ENCODE measurements around the gene AZGP1. TPM values are rescaled to one million over a fixed set of nuclear protein-coding genes. Genes with fewer than 3 reads are reported as not detected.
"Not testable (repeated sequence)": the region's sequence is repeated elsewhere in the genome, so short reads cannot be mapped to it uniquely, and the experiment has no call there.

Gene AZGP1
- total RNA-seq, 1 donor from 2014 or later: 0.44 TPM

DNA sequence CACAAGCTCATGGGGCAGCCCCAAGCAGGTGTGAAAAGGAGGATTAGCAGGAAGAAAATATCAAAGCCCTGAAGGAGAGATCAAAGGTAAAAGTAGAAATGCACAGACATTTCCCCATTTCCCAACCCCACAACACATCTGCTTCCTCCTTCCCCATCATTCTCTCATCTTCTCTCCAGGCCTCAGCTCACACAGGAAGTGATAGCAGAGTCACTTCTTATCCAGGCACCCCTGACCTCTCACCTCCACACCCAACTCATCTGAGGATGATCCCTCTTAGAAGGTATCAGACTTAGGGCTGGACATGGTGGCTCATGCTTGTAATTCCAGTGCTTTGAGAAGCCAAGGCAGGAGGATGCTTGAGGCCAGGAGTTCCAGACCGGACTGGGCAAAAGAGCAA lies 28.2 kb downstream of the AZGP1 start:
- H3K4me3 Mint-ChIP-seq (ENCODE audit: unreplicated experiment): no peak overlapping the region
- no peak overlapping the region for H3K27ac Mint-ChIP-seq (ENCODE audit: unreplicated experiment)
- H3K36me3 Mint-ChIP-seq (ENCODE audit: unreplicated experiment): peaks cover 4% of the 10 kb centered on the region
- no peaks in the 10 kb centered on the region for H3K9me3 Mint-ChIP-seq (ENCODE audit: unreplicated experiment)
- no peaks in the 10 kb centered on the region for H3K4me1 Mint-ChIP-seq (ENCODE audit: low read depth, unreplicated experiment)
- no peak for DNase-seq
- TF ChIP-seq, protein P1, sequence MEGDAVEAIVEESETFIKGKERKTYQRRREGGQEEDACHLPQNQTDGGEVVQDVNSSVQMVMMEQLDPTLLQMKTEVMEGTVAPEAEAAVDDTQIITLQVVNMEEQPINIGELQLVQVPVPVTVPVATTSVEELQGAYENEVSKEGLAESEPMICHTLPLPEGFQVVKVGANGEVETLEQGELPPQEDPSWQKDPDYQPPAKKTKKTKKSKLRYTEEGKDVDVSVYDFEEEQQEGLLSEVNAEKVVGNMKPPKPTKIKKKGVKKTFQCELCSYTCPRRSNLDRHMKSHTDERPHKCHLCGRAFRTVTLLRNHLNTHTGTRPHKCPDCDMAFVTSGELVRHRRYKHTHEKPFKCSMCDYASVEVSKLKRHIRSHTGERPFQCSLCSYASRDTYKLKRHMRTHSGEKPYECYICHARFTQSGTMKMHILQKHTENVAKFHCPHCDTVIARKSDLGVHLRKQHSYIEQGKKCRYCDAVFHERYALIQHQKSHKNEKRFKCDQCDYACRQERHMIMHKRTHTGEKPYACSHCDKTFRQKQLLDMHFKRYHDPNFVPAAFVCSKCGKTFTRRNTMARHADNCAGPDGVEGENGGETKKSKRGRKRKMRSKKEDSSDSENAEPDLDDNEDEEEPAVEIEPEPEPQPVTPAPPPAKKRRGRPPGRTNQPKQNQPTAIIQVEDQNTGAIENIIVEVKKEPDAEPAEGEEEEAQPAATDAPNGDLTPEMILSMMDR (IDR thresholded peaks at IDR 0.05; ENCODE audit: partially characterized antibody, unreplicated experiment): no peak
- no peaks in the 10 kb centered on the region for H3K27me3 Mint-ChIP-seq (ENCODE audit: unreplicated experiment)

- no peaks in the 10 kb centered on the region for H3K36me3 Mint-ChIP-seq (ENCODE audit: unreplicated experiment)
- H3K27ac Mint-ChIP-seq (ENCODE audit: unreplicated experiment): no peak overlapping the region
- no peak for DNase-seq
- H3K4me1 Mint-ChIP-seq (ENCODE audit: low read depth, unreplicated experiment): no peaks in the 10 kb centered on the region
- H3K4me3 Mint-ChIP-seq (ENCODE audit: unreplicated experiment): no peak overlapping the region
- no peaks in the 10 kb centered on the region for H3K27me3 Mint-ChIP-seq (ENCODE audit: unreplicated experiment)
- TF ChIP-seq, protein P1 (IDR thresholded peaks at IDR 0.05; ENCODE audit: partially characterized antibody, unreplicated experiment): no peak
- no peaks in the 10 kb centered on the region for H3K9me3 Mint-ChIP-seq (ENCODE audit: unreplicated experiment)
These were observed 31.2 kb downstream of the AZGP1 start for GRCh38 chr7:99944497-99945070.

DNA sequence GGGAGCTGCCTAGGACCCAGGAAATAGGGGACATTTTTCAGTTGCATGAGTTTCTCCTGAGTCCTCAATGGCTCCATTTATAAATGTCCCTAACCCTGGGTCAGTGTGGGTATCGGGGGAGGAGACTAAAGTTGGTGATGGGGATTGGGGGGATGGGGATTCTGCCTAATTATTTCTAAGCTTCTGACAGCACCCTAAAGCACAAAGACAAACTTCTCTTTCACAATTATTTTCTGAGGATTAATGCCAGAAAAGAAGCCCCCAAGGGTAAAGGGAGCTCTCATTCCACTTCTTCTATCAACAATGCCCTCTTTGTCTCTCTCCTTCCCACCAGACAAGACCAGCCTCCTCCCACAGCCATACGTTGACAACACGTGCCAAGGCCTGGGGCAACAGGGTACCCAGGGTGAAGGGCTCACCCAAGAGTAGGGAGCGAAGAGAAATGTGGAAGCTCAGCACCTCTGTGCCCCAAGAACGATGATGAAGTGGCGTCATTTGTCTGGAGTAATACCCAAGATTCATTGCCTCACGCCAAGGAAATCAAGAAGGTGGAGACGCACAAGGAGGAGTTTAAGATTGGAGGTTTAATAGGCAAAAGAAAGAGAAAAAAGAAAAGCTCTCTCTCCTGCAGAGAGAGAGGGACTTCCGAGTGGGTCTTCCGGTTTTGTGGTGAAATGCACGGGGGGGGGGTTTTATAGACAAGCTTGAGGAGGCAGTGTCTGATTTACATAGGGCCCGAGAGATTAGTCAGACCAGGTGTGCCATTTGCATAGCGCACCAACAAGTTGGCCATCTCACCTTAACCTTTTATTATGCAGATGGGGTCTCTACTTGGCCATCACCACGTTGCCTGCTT lies 32.0 kb downstream of the AZGP1 start:
- Mint-ChIP-seq H3K36me3 (ENCODE audit: unreplicated experiment) (no peaks in the 10 kb centered on the region), H3K27ac (ENCODE audit: unreplicated experiment) (no peak overlapping the region), H3K9me3 (ENCODE audit: unreplicated experiment) (no peaks in the 10 kb centered on the region), H3K27me3 (ENCODE audit: unreplicated experiment) (no peaks in the 10 kb centered on the region), H3K4me1 (ENCODE audit: low read depth, unreplicated experiment) (no peaks in the 10 kb centered on the region), H3K4me3 (ENCODE audit: unreplicated experiment) (no peak overlapping the region)
- TF ChIP-seq, protein P1 (IDR thresholded peaks at IDR 0.05; ENCODE audit: partially characterized antibody, unreplicated experiment): no peak
- no peak for DNase-seq

- H3K9me3 Mint-ChIP-seq (ENCODE audit: unreplicated experiment): peaks cover 4% of the 10 kb centered on the region
- no peaks in the 10 kb centered on the region for H3K36me3 Mint-ChIP-seq (ENCODE audit: unreplicated experiment)
- no peak overlapping the region for H3K4me3 Mint-ChIP-seq (ENCODE audit: unreplicated experiment)
- H3K4me1 Mint-ChIP-seq (ENCODE audit: low read depth, unreplicated experiment): no peaks in the 10 kb centered on the region
- no peaks in the 10 kb centered on the region for H3K27me3 Mint-ChIP-seq (ENCODE audit: unreplicated experiment)
- no peak overlapping the region for H3K27ac Mint-ChIP-seq (ENCODE audit: unreplicated experiment)
- TF ChIP-seq, protein P1 (IDR thresholded peaks at IDR 0.05; ENCODE audit: partially characterized antibody, unreplicated experiment): no peak
- no peak for DNase-seq
These were observed 37.5 kb downstream of the AZGP1 start for GRCh38 chr7:99938296-99938695.

GRCh38 chr7:99935009-99935408 lies 40.8 kb downstream of the AZGP1 start:
- not testable (repeated sequence) for H3K4me3 Mint-ChIP-seq (ENCODE audit: unreplicated experiment); H3K9me3 Mint-ChIP-seq (ENCODE audit: unreplicated experiment); H3K27ac Mint-ChIP-seq (ENCODE audit: unreplicated experiment)

More at GRCh38 chr7:99935009-99935408, 40.8 kb downstream of the AZGP1 start:
- not testable (repeated sequence) for H3K4me1 Mint-ChIP-seq (ENCODE audit: low read depth, unreplicated experiment); H3K36me3 Mint-ChIP-seq (ENCODE audit: unreplicated experiment); DNase-seq; H3K27me3 Mint-ChIP-seq (ENCODE audit: unreplicated experiment)
